NB4 (cell line): ENCODE data around the gene ELK4.

Experiments
- MYC ChIP-seq: IDR thresholded peaks from 2 replicates; pipeline ENCODE4 v1.6.1; 2011; ENCODE audit warnings: low read depth, low read length
- POLR2A ChIP-seq: IDR thresholded peaks from 2 replicates; pipeline ENCODE4 v1.6.1; 2011; ENCODE audit warnings: mild to moderate bottlenecking; ENCODE audit not compliant: insufficient read length; ENCODE audit errors: extremely low read depth
- TF ChIP-seq, protein P1 (sequence below): IDR thresholded peaks from one replicate; pipeline ENCODE4 v1.5.1; 2012; ENCODE audit warnings: low read depth, low read length

DNA sequence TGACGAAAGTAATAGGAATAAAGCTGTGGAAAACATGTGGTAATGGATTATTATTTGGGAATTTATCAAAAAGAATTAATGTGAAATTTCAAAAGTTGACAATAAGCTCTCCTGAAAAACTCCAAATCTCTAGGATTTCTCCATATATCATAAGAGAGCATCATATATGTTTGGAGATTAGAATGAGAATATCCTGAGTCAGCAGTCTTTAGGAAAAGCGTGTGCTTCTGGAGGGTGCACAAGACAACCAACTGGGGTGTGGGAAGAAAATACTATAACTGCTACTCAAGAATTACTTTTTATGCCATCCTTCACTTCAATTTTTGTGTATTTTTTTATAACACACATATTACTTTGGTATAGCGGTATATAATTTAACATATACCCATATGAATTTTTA lies 19.7 kb downstream of the ELK4 start:
- TF ChIP-seq POLR2A (no peak), MYC (no peak)
- TF ChIP-seq, protein P1, sequence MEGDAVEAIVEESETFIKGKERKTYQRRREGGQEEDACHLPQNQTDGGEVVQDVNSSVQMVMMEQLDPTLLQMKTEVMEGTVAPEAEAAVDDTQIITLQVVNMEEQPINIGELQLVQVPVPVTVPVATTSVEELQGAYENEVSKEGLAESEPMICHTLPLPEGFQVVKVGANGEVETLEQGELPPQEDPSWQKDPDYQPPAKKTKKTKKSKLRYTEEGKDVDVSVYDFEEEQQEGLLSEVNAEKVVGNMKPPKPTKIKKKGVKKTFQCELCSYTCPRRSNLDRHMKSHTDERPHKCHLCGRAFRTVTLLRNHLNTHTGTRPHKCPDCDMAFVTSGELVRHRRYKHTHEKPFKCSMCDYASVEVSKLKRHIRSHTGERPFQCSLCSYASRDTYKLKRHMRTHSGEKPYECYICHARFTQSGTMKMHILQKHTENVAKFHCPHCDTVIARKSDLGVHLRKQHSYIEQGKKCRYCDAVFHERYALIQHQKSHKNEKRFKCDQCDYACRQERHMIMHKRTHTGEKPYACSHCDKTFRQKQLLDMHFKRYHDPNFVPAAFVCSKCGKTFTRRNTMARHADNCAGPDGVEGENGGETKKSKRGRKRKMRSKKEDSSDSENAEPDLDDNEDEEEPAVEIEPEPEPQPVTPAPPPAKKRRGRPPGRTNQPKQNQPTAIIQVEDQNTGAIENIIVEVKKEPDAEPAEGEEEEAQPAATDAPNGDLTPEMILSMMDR: no peak
